Activated naive CD8-positive, alpha-beta T cell treated with anti-CD3 and anti-CD28 coated beads, Interleukin-2, amount 50 U/mL, for 16 hours (primary cell): ENCODE data around the gene LAMB4.

Experiments used
- DNase-seq: peaks from one replicate; pipeline ENCODE4 v3.0.0-alpha.2; 2020; ENCODE audit warnings: low read depth, low spot score

Gene LAMB4

GRCh38 chr7:108112683-108113082 lies 17.5 kb downstream of the LAMB4 start:
- DNase-seq = no peak

- DNase-seq = no peak
Measured at GRCh38 chr7:108109221-108109908, 20.8 kb downstream of the LAMB4 start.

DNA sequence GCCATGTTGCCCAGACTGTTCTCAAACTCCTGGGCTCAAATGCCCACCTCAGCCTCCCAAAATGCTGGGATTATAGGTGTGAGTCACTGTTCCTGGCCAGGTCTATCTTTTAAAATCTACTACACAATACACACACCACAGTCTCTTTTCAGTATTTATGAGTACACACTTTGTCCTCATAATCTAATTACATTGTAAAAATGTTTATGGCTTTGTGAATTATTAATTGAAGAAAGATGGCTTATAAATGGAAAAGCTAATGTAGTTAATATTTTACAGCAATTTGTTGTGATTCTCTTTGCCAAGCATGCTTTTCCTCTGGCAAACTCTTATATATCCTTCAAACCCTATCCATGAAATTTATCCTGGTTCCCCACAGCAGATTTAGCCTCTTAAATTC lies 22.0 kb downstream of the LAMB4 start:
- no peak for DNase-seq

DNA sequence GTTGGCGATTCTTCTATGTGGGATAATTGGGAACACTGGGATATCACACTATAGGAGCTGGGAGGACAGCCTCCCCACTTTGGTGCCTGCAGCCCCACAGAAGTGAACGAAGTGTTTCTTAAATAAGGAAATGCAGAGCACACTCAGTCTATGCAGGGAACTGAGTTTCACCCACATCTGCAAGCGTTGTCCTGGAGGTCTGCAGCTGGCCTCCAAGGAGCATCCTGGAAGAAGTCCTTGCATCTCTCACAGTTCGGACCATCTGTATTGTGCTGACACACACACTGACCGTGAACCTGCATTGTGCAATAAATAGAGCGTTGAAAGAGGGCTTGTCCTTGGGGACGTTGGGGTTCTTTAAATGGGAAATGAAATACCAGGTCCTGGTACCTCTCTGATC lies 25.8 kb downstream of the LAMB4 start:
- DNase-seq = no peak

DNA sequence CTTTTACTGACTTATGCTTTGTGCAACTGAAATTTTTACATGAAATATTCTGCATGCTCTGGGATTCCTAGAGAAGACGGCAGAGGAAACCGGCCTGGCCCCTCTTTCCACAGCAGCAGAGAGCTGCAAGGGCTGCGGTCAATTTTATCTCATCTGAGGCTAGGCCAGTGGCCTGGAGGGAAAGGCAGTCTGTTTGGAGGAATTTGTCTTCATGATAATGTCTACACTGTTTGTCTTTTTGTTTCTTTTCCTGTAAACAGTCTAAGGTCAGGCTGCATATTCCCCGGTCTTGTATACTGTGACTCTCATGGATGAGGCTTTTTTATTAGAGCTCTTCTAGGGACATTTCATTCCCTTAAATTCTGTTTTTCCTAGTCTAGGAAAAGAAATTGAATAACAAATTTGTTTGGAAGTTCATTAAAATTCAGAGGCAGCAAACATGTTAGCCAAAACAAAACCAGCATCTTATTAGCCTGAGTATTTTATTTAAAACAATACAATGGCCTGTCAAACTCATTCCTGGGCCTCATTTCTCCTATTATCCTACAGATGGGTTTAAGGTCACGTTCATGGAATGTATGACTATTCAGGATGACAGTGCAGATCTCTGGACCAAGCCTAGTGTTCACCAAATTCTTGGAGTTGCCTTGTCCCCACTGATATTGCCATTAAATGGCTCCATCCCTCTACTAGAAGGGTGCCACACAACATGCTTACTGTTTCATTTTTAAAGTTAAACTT lies 26.4 kb downstream of the LAMB4 start:
- DNase-seq = no peak

GRCh38 chr7:108102671-108103312 lies 27.4 kb downstream of the LAMB4 start:
- DNase-seq = no peak

GRCh38 chr7:108101759-108102158 lies 28.4 kb downstream of the LAMB4 start:
- no peak for DNase-seq

DNA sequence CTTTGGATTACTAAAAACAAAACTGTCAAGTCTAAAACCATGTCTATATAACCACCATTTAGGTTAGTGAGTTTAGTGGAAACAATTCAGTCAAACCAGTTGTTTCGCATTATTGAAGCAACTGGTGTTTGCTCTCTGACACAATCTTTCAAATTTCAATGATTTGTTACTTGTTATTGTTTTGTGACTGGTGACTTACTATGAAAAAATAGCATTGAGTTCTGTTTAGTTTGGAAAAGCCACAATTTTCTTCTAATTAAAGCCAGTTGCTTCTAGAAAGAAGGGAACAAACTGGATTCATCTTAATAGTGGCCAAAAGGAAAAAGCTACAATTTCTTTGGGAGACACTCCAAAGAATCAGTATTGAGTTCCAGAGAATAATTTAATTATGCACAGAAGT lies 30.4 kb downstream of the LAMB4 start:
- DNase-seq = no peak

- no peak for DNase-seq
Measured at GRCh38 chr7:108097703-108098102, 32.5 kb downstream of the LAMB4 start.

GRCh38 chr7:108096996-108097395 lies 33.2 kb downstream of the LAMB4 start:
- no peak for DNase-seq

- no peak for DNase-seq
Measured at GRCh38 chr7:108094933-108095710, 35.0 kb downstream of the LAMB4 start.

DNA sequence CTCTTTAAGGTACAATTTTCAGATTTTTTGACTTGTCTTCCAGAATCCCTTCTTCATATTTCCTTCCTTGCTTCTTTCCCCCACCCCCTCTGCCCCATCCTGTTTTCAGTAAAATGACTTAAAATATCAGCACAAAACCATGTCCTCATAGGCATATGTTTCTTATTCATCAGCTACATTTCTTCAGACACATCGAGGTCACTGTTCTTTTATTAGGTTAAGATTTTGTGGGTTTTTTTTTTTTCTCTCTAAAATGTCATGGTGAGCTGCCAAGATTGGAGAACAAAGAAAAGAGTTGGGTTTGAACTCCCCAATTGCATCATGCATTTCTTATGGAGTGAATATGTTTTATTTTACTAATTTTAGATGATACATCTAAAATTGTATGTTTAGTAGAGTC lies 35.8 kb downstream of the LAMB4 start:
- DNase-seq = no peak

DNA sequence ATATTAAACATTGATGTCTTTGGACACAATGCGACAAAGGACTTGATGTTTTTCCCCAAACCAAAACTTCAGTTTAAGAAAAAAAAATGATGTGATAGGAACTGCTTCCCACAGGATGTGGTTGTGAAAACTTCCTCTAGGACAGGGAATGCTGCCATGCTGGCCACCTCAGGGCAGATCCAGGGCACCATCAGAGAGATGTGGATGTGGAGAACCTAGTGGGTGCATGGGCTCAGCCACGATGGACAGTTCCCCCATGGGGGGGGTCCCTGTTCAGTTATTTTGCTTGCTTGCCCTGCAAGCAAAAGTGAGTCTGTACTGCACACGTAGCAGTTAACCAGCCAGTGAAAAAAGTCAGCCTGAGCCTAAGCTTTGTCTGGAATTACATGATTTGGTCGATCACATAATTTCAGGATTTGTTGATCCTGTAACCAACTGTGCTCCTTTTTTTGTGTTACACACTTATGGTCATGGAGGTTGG lies 36.3 kb downstream of the LAMB4 start:
- DNase-seq = no peak

DNA sequence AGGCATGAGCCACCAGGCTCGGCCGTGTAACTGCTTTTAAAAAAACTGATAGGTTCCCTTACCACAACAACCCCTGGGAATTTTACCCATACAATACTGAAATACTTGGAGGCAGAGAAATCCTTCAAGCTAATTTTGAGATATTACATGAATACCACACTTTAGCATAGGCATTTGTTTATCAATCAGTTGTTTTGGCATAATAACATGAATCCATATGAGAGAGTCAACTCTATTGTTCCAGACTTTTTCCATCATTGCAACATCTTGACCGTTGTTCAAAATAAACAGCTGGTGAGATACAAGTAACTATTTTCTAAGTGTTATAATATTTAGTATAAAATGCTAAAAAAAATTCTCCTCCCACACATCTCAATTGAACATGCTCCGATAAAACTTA lies 36.8 kb downstream of the LAMB4 start:
- DNase-seq = no peak

DNA sequence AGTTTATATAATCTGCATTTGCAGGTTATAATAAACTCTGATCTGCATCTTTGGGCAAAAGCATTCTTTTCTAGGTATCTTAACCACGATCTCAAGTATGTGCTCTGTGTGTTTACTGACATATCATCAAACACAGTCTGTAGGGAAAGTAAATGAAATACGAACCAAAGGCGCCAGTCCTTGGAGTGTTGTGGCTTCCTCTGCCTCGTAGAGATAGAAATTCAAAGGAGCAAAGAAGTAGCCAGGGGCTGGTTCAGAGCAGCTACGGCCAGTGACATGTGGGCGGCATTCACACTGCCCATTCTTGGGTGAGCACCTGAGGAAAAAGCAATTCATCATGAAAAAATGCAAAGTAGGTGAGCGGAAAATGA lies 38.7 kb downstream of the LAMB4 start:
- no peak for DNase-seq

GRCh38 chr7:108090791-108091460 lies 39.2 kb downstream of the LAMB4 start:
- DNase-seq = no peak

DNA sequence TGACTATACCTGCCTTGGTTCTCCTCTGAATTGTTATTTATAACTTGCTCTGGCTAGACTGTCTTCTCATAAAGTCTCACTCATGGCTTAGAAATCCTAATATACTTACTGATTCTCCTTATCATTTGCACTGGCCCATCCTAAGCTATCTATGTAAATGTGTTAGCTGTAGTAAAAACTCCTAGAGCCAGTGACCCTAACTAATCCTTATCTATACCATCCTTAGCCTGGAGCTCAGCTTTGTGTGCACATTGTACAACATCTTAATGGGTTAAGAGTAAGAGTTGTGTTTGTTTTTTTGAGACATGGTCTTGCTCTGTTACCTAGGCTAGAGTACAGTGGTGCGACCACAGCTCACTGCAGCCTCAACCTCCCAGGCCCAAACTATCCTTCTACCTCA lies 40.8 kb downstream of the LAMB4 start:
- DNase-seq = no peak

DNA sequence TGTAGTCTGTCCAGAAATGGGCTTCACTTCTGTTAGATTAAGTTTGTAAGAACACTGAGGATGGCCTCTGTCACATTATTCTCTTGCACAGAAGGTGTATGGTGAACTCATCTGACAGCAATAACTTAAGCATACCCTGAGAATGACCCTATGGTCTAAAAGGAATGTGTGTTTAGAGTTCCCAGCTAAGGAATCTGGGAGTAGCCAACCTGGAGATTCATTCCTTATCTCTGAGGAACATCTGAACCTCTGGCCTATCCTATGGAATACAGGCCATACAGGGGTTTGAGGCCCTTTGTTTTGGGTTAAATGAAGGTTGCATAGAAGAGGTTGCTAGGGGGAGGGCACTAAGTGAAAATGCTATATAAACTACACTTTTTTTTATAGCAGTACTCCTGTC lies 41.4 kb downstream of the LAMB4 start:
- no peak for DNase-seq

GRCh38 chr7:108087778-108088177 lies 42.4 kb downstream of the LAMB4 start:
- no peak for DNase-seq

DNA sequence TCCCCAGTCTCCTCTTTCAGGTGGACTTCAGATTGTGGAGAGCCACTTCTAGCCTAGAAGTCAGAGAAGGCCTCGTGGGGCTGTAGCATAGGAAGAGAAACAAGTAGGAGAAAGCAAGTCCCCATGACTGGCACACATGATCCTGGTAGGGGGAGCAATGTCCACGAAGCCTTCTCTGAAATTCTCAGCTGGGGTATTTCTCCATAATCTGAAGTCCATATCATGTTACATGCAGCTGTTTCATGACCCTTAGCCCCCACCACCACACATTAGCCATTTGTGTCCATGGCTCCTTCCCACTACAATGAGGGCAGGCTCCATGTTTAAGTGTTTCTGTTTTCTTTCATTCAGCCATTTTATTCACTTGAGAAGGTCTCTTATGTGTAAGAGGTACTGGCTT lies 43.2 kb downstream of the LAMB4 start:
- no peak for DNase-seq

GRCh38 chr7:108086546-108086945 lies 43.6 kb downstream of the LAMB4 start:
- no peak for DNase-seq

GRCh38 chr7:108083980-108084379 lies 46.2 kb downstream of the LAMB4 start:
- DNase-seq = no peak
